A673 (cell line): ENCODE measurements around the gene DDAH1. TPM values are rescaled to one million over a fixed set of nuclear protein-coding genes. Genes with fewer than 3 reads are reported as not detected.

Source experiments
- BruUV-seq: library from RNA; stranded (reverse); fragments of 400-500 nt; replicated peaks from 2 replicates; lab custom pipeline; 2021; lab: Mats Ljungman, UMichigan
- CTCF ChIA-PET: fragments of 300-600 bp; sonication (Branson Sonifier 250); formaldehyde crosslinking; loops from one replicate; lab custom pipeline; 2022; ENCODE audit warnings: antibody characterized with exemption; lab: Charles Lee
- POLR2A ChIA-PET: fragments of 300-600 bp; sonication (Branson Sonifier 250); formaldehyde crosslinking; loops from one replicate; lab custom pipeline; 2022; ENCODE audit warnings: antibody characterized with exemption; ENCODE audit not compliant: low non-redundant PET; lab: Charles Lee
- DNase-seq: peaks from one replicate; pipeline ENCODE4 v3.0.0-alpha.2; 2015; ENCODE audit warnings: low spot score
- H3K27ac ChIP-seq: fragments of 200-600 bp; sonication (generic); 2 replicates; pipeline ENCODE4 v1.5.1; 2016; ENCODE audit warnings: mixed run types, low read depth, mild to moderate bottlenecking, mixed read lengths, antibody characterized with exemption, low read length; ENCODE audit not compliant: poor library complexity, severe bottlenecking
- H3K27me3 ChIP-seq: fragments of 200-600 bp; sonication (generic); replicated peaks from 2 replicates; pipeline ENCODE4 v1.6.1; 2017; ENCODE audit warnings: mixed run types, low read depth, mild to moderate bottlenecking, mixed read lengths, antibody characterized with exemption, low read length; ENCODE audit not compliant: insufficient read depth, poor library complexity
- H3K36me3 ChIP-seq: fragments of 200-600 bp; sonication (generic); 2 replicates; pipeline ENCODE4 v1.6.1; 2016; ENCODE audit warnings: mixed run types, mild to moderate bottlenecking, mixed read lengths, antibody characterized with exemption, low read length; ENCODE audit not compliant: insufficient read depth, poor library complexity, severe bottlenecking
- H3K4me1 ChIP-seq: fragments of 200-600 bp; sonication (generic); 2 replicates; pipeline ENCODE4 v1.6.1; 2017; ENCODE audit warnings: mixed run types, mild to moderate bottlenecking, mixed read lengths, antibody characterized with exemption, low read length; ENCODE audit not compliant: insufficient read depth, poor library complexity, severe bottlenecking
- H3K4me3 ChIP-seq: fragments of 200-600 bp; sonication (generic); 2 replicates; pipeline ENCODE4 v1.5.1; 2016; ENCODE audit warnings: low read depth, mixed run types, mild to moderate bottlenecking, mixed read lengths, low read length; ENCODE audit not compliant: poor library complexity, severe bottlenecking
- H3K9me3 ChIP-seq: fragments of 200-600 bp; sonication (generic); 2 replicates; pipeline ENCODE4 v1.6.1; 2016; ENCODE audit warnings: mixed run types, low read depth, mild to moderate bottlenecking, mixed read lengths, antibody characterized with exemption, low read length; ENCODE audit not compliant: poor library complexity, severe bottlenecking
- CTCF ChIP-seq: fragments of 300-800, 200-600 bp; sonication (generic); conservative IDR thresholded peaks from 2 replicates; pipeline ENCODE4 v1.5.1; 2017; ENCODE audit warnings: low read depth, mild to moderate bottlenecking, antibody characterized with exemption, low read length, moderate library complexity, mixed read lengths
- EZH2 ChIP-seq: fragments of 200-600 bp; sonication (generic); IDR thresholded peaks from 2 replicates; pipeline ENCODE4 v1.6.1; 2017; ENCODE audit warnings: borderline replicate concordance, low read depth, mild to moderate bottlenecking, mixed read lengths, antibody characterized with exemption, low read length; ENCODE audit not compliant: poor library complexity, severe bottlenecking
- intact Hi-C: fragments of 100-400 bp; cut with micrococcal nuclease; formaldehyde crosslinking; loops from one replicate; pipeline ENCODE4 v1.10.0; 2022; ENCODE audit not compliant: unreplicated experiment
- total RNA-seq: library from RNA; stranded (reverse); gene quantifications from 2 replicates; pipeline ENCODE4 v1.2.3, GENCODE V29; 2021

DDAH1 gene
- total RNA-seq, 1 experiment from 2014 or later: 32.5 TPM

- Histone ChIP-seq H3K4me3 (no peak overlapping the region), H3K9me3 (no peaks in the 10 kb centered on the region), H3K4me1 (peaks cover 57% of the 10 kb centered on the region), H3K27me3 (no peaks in the 10 kb centered on the region), H3K36me3 (no peaks in the 10 kb centered on the region), H3K27ac (no peak overlapping the region)
- DNase-seq: peak; percentile 54
- intact Hi-C loops: no loop called here
- TF ChIP-seq EZH2: no peak
- POLR2A ChIA-PET: no interaction called here
- no TSS peak for BruUV-seq
- CTCF ChIA-PET: no interaction called here
Observed at GRCh38 chr1:85316321-85316720, 148.6 kb downstream of the DDAH1 start.

- ChIA-PET CTCF (no interaction called here), POLR2A (no interaction called here)
- H3K4me3 ChIP-seq: no peak overlapping the region
- intact Hi-C loops: no loop called here
- no peaks in the 10 kb centered on the region for H3K9me3 ChIP-seq
- TF ChIP-seq EZH2 (no peak), CTCF (no peak)
- no peaks in the 10 kb centered on the region for H3K27me3 ChIP-seq
- BruUV-seq: no TSS peak
- no peak for DNase-seq
- H3K27ac ChIP-seq: no peak overlapping the region
- no peaks in the 10 kb centered on the region for H3K36me3 ChIP-seq
- H3K4me1 ChIP-seq: peaks cover 59% of the 10 kb centered on the region
Observed at GRCh38 chr1:85315789-85316188, 149.2 kb downstream of the DDAH1 start.

- no peak for DNase-seq
- TF ChIP-seq CTCF (no peak), EZH2 (no peak)
- Histone ChIP-seq H3K9me3 (no peaks in the 10 kb centered on the region), H3K36me3 (no peaks in the 10 kb centered on the region), H3K27ac (no peak overlapping the region), H3K4me1 (peaks cover 49% of the 10 kb centered on the region), H3K4me3 (no peak overlapping the region), H3K27me3 (no peaks in the 10 kb centered on the region)
- POLR2A ChIA-PET: no interaction called here
- intact Hi-C loops: no loop called here
- no TSS peak for BruUV-seq
- CTCF ChIA-PET: no interaction called here
Observed at GRCh38 chr1:85314726-85315125, 150.2 kb downstream of the DDAH1 start.
